Measurements from ENCODE around the gene COPS2. TPM values are rescaled to one million over a fixed set of nuclear protein-coding genes. Genes with fewer than 3 reads are reported as not detected.

COPS2 gene
- total RNA-seq, 1 experiment from 2014 or later: 88.3 TPM

DNA sequence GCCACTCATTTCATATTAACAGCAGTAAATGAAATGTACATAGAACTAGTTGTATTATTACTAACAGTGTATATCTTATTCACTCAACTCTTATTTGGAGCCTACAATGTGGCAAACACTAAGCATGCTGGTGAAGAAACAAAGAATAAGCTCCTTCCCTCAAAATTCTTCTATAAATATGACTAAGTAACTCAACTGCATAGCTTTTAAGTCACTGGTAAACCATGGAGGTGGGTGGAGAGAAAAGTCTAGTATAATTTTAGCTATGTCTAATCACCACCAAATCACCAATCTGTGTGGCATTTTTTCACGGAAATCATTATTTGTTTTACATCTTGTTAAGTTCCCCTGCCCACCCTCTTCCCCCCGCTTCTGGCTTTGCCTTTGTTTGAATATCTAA lies 17.5 kb downstream of the COPS2 start:
- H3K4me1 Mint-ChIP-seq: no peaks in the 10 kb centered on the region
- no peak overlapping the region for H2BK5ac ChIP-seq (ENCODE audit: insufficient read length, low read length)
- H3K56ac ChIP-seq (ENCODE audit: insufficient read length, low read depth, low read length): no peak overlapping the region
- H3K9ac ChIP-seq (ENCODE audit: extremely low read depth, insufficient read length, low read length): no peak overlapping the region
- H3T11ph ChIP-seq (ENCODE audit: low read length): no peak overlapping the region
- TF ChIP-seq, protein P1, sequence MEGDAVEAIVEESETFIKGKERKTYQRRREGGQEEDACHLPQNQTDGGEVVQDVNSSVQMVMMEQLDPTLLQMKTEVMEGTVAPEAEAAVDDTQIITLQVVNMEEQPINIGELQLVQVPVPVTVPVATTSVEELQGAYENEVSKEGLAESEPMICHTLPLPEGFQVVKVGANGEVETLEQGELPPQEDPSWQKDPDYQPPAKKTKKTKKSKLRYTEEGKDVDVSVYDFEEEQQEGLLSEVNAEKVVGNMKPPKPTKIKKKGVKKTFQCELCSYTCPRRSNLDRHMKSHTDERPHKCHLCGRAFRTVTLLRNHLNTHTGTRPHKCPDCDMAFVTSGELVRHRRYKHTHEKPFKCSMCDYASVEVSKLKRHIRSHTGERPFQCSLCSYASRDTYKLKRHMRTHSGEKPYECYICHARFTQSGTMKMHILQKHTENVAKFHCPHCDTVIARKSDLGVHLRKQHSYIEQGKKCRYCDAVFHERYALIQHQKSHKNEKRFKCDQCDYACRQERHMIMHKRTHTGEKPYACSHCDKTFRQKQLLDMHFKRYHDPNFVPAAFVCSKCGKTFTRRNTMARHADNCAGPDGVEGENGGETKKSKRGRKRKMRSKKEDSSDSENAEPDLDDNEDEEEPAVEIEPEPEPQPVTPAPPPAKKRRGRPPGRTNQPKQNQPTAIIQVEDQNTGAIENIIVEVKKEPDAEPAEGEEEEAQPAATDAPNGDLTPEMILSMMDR (conservative IDR thresholded peaks at IDR 0.05): no peak
- no peak overlapping the region for H3K23ac ChIP-seq (ENCODE audit: insufficient read length, low read depth, low read length)
- H3K4me2 ChIP-seq (ENCODE audit: insufficient read depth, insufficient read length, low read length): no peak overlapping the region
- H4K91ac ChIP-seq (ENCODE audit: insufficient read length, low read depth, low read length): no peak overlapping the region
- H3K36me3 Mint-ChIP-seq (ENCODE audit: insufficient read depth in 1 of 3, low read depth in 3 of 3): peaks cover 26 to 73% (median 67%) of the 10 kb centered on the region in 3 experiments; a peak in 6 of 7 replicates
- H3K9me3 Mint-ChIP-seq: no peaks in the 10 kb centered on the region
- H2AK5ac ChIP-seq (ENCODE audit: insufficient read length, low read length): no peak overlapping the region
- no peaks in the 10 kb centered on the region for H3K9me3 ChIP-seq (ENCODE audit: control insufficient read depth, low read depth, low read length)
- H3K18ac ChIP-seq (ENCODE audit: insufficient read length, low read depth, low read length): no peak overlapping the region
- no peak overlapping the region for H3K27ac ChIP-seq (ENCODE audit: insufficient read length, low read depth, low read length)
- H3K79me1 ChIP-seq (ENCODE audit: insufficient read depth, low read depth, low read length, poor library complexity, severe bottlenecking): no peaks in the 10 kb centered on the region
- no peaks in the 10 kb centered on the region for H4K20me1 ChIP-seq (ENCODE audit: control insufficient read depth, insufficient read depth, insufficient read length)
- no peaks in the 10 kb centered on the region for H3K27me3 Mint-ChIP-seq (ENCODE audit: low read depth)
- no peaks in the 10 kb centered on the region for H3K23me2 ChIP-seq (ENCODE audit: insufficient read length, low read depth, low read length, poor library complexity, severe bottlenecking)
- H2BK120ac ChIP-seq (ENCODE audit: low read depth, low read length, poor library complexity, severe bottlenecking): no peak overlapping the region
- H3K79me2 ChIP-seq (ENCODE audit: insufficient read depth, low read length): no peaks in the 10 kb centered on the region; the same call in 1 of the 2 replicates
- H3K27ac Mint-ChIP-seq: no peak overlapping the region
- H3K27me3 ChIP-seq (ENCODE audit: insufficient read depth, low read length): no peaks in the 10 kb centered on the region
- H2BK12ac ChIP-seq (ENCODE audit: insufficient read length, low read depth, low read length): no peak overlapping the region
- H4K8ac ChIP-seq (replicated peaks; ENCODE audit: insufficient read length, low read depth, low read length): no peak overlapping the region
- H4K5ac ChIP-seq (ENCODE audit: insufficient read length, low read depth, low read length): no peak overlapping the region
- DNase-seq: no peak
- no peak overlapping the region for H2BK20ac ChIP-seq (ENCODE audit: low read depth, low read length, poor library complexity, severe bottlenecking)
- no peak overlapping the region for H2BK15ac ChIP-seq (ENCODE audit: low read depth, low read length)
- H3K4me1 ChIP-seq (ENCODE audit: insufficient read depth, low read length): no peaks in the 10 kb centered on the region
- no peak overlapping the region for H3K14ac ChIP-seq (ENCODE audit: insufficient read depth, low read length)
- H3K4me3 Mint-ChIP-seq: no peak overlapping the region
- no CpG with 5 or more reads among the region's 2 CpGs for WGBS (ENCODE audit: extremely low coverage, insufficient read length, low lambda C conversion rate)
- no peak overlapping the region for H2AFZ ChIP-seq (ENCODE audit: low read length)
- H3K4ac ChIP-seq (ENCODE audit: low read depth, low read length): no peak overlapping the region

Measured in H9 (cell line).